ENCODE results near the gene IL1R2.

DNA sequence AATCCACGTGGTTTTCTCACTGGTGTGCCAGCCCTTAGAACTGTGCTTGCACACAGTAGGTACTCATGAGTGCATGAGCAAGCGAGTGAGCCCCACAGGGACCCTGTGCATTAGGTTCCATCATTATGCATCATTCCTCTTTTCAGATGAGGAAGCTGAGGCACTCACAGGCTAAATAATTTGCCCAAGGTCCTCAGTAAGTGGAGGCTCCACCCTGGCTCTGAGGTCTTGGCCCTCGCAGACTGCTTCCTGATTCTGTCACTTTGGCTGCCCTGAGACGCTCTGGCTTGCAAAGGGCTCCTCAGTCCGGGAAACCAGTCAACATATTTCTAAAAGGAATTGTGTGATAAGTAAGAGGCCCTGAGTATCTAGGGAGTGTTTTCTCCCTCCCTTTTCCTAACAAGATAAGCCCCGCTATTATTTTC is 71.7 kb downstream of the IL1R2 start:
- TF ChIP-seq, protein P1, sequence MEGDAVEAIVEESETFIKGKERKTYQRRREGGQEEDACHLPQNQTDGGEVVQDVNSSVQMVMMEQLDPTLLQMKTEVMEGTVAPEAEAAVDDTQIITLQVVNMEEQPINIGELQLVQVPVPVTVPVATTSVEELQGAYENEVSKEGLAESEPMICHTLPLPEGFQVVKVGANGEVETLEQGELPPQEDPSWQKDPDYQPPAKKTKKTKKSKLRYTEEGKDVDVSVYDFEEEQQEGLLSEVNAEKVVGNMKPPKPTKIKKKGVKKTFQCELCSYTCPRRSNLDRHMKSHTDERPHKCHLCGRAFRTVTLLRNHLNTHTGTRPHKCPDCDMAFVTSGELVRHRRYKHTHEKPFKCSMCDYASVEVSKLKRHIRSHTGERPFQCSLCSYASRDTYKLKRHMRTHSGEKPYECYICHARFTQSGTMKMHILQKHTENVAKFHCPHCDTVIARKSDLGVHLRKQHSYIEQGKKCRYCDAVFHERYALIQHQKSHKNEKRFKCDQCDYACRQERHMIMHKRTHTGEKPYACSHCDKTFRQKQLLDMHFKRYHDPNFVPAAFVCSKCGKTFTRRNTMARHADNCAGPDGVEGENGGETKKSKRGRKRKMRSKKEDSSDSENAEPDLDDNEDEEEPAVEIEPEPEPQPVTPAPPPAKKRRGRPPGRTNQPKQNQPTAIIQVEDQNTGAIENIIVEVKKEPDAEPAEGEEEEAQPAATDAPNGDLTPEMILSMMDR (IDR thresholded peaks at IDR 0.05 in 4 of 5, conservative IDR thresholded peaks at IDR 0.05 in 1 of 5) = no peak
- peak in 1 of 2 donors; percentile 9 for TF ChIP-seq POLR2A (IDR thresholded peaks at IDR 0.05)

Measured in gastrocnemius medialis (tissue), 4 donors.